Fibroblast of the aortic adventitia (primary cell): Measurements from ENCODE around the gene TMEM151A. TPM values are rescaled to one million over a fixed set of nuclear protein-coding genes. Genes with fewer than 3 reads are reported as not detected.
A peak's percentile ranks its signal among the peaks of the same experiment; 100 is the strongest.

ENCODE experiments used
- DNase-seq: peaks from one replicate; pipeline ENCODE4 v3.0.0-alpha.2; 2010; ENCODE audit warnings: low read depth
- H3K4me3 ChIP-seq: 2 replicates; pipeline ENCODE4 v1.5.1; 2011; ENCODE audit warnings: low read depth, mild to moderate bottlenecking, control low read depth, low read length, moderate library complexity
- CTCF ChIP-seq: IDR thresholded peaks from 2 replicates; pipeline ENCODE4 v1.5.1; 2011; ENCODE audit warnings: mild to moderate bottlenecking, low read length, control low read depth, inconsistent platforms; ENCODE audit not compliant: insufficient read depth
- total RNA-seq: library from RNA; depleted of rRNA; stranded (reverse); fragments of >200 nt; gene quantifications from 2 replicates; pipeline ENCODE4 v1.2.3, GENCODE V29; 2012; ENCODE audit warnings: low replicate concordance

Gene TMEM151A
- total RNA-seq, 1 donor, result 0.27 TPM

- DNase-seq, result peak; percentile 100
- no peak for TF ChIP-seq CTCF
- H3K4me3 ChIP-seq, result peak within 1 kb of the TSS; percentile 92
These were observed 2.8 kb upstream of the TMEM151A start, which contains the start of gene YIF1A for GRCh38 chr11:66288671-66289547. TSS of gene YIF1A (minus strand) at chr11:66289143. CDS start at chr11:66288985, 158 bp downstream.

DNA sequence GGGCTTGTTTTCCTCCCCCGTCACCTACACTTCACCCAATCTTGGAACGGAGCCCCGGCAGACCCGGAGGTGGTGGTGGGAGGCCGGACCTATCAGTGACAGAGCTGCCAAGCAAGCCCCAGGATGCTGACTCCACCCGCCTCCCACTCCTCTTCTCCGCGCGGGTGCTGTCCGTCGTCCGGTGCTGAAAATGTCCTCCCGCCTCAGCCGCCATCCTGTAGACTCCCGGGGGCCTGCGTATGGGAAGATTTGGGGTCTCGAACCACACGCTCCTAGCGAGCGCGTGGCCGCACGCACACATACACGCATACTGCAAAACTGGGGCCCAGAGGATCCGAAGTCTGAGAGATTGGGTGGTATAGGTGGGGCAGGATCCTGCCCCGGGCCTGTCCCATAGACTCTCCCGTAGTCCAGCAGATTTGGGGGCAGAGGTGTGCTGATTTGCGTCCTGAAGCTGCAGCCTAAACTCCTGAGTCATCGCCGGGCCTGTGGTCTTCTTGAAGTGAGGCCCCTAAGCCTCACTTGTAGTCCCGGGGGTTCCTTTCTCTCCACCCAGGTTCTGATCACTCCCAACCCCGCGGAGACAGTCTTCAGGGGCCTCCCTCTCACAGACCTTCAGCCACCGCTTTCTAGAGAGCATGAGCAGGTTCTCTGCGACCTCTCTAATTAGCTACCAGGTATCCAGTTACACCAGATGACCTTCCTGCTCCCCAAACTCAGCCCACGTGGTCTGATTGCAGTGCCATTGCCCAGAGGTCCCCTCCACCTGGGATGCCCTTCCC is 2.0 kb upstream of the TMEM151A start:
- no peak for TF ChIP-seq CTCF
- DNase-seq, result no peak
- H3K4me3 ChIP-seq, result peak overlapping the region; percentile 83

DNA sequence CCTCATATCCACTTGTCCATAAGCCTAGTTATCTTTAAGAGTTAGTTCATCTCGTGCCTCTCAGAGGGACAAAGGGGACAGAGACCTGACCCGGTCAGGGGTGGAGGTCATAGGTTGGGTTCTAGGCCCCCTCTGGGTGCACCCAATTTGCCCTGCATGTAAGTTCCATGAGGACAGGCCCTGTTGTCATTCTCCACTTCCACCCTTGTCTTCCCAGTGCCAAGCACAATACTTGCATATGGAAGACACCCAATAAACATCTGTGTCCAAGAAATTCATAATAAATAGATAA is 1.4 kb upstream of the TMEM151A start:
- no peak for DNase-seq
- H3K4me3 ChIP-seq, result no peak overlapping the region
- TF ChIP-seq CTCF, result no peak

DNA sequence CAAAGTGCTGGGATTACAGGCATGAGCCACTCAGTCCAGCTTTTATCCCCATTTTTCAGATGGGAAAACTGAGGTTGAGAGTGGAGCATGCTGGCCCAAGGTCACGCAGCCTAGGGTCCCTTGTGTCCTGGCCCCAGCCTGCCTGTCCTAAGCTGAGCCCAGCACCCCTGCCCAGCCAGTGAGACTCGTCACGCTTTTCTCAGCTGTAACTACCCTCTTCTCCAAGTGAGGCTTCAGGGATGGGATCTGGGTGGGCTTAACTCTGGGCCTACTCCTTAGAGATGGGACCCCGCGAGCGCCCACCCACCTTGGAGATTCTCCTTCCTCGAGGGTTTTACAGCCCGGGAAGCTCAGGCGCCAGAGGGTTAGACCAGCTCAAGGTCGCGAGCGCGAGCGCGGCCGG is 390 bp upstream of the TMEM151A start:
- no peak overlapping the region for H3K4me3 ChIP-seq
- no peak for DNase-seq
- TF ChIP-seq CTCF, result no peak

- no peak for DNase-seq
- no peak for TF ChIP-seq CTCF
- H3K4me3 ChIP-seq, result no peak overlapping the region
These were observed 1.0 kb downstream of the TMEM151A start for GRCh38 chr11:66292543-66293332.

GRCh38 chr11:66293352-66293751 is 1.7 kb downstream of the TMEM151A start:
- TF ChIP-seq CTCF, result no peak
- no peak overlapping the region for H3K4me3 ChIP-seq
- no peak for DNase-seq
